ENCODE measurements around the gene AZGP1.
"Not testable (repeated sequence)": the region's sequence is repeated elsewhere in the genome, so short reads cannot be mapped to it uniquely, and the experiment has no call there.

AZGP1 gene

GRCh38 chr7:99943641-99944496 is 32.0 kb downstream of the AZGP1 start:
- ATAC-seq: no peak
- TF ChIP-seq OSR1 (CRISPR knock-in tag; IDR thresholded peaks at IDR 0.05) (no peak), TSHZ2 (CRISPR knock-in tag; IDR thresholded peaks at IDR 0.05) (no peak), PATZ1 (CRISPR knock-in tag; IDR thresholded peaks at IDR 0.05; ENCODE audit: borderline replicate concordance) (no peak)

GRCh38 chr7:99938296-99938695 is 37.5 kb downstream of the AZGP1 start:
- TF ChIP-seq POU6F1 (CRISPR knock-in tag; IDR thresholded peaks at IDR 0.05; ENCODE audit: borderline replicate concordance, low read depth): no peak
- no peak for TF ChIP-seq ZFP30 (CRISPR knock-in tag; IDR thresholded peaks at IDR 0.05)
- no peak for TF ChIP-seq TOX (CRISPR knock-in tag; IDR thresholded peaks at IDR 0.05; ENCODE audit: borderline replicate concordance)
- TF ChIP-seq ZFP3 (CRISPR knock-in tag; IDR thresholded peaks at IDR 0.05): no peak
- TF ChIP-seq ZC3H10 (CRISPR knock-in tag; IDR thresholded peaks at IDR 0.05): no peak
- TF ChIP-seq RARB (CRISPR knock-in tag; IDR thresholded peaks at IDR 0.05): no peak
- no peak for TF ChIP-seq PATZ1 (CRISPR knock-in tag; IDR thresholded peaks at IDR 0.05; ENCODE audit: borderline replicate concordance)
- no peak for TF ChIP-seq TCF4 (CRISPR knock-in tag; IDR thresholded peaks at IDR 0.05; ENCODE audit: borderline replicate concordance)
- no peak for TF ChIP-seq ZNF70 (CRISPR knock-in tag; IDR thresholded peaks at IDR 0.05)
- TF ChIP-seq PPARA (CRISPR knock-in tag; IDR thresholded peaks at IDR 0.05; ENCODE audit: borderline replicate concordance): no peak
- TF ChIP-seq CREB5 (CRISPR knock-in tag; IDR thresholded peaks at IDR 0.05; ENCODE audit: low read depth): no peak
- no peak for TF ChIP-seq ARNTL (CRISPR knock-in tag; IDR thresholded peaks at IDR 0.05; ENCODE audit: borderline replicate concordance, low read depth)
- no peak for TF ChIP-seq ESRRG (CRISPR knock-in tag; IDR thresholded peaks at IDR 0.05)
- no peak for TF ChIP-seq TSHZ2 (CRISPR knock-in tag; IDR thresholded peaks at IDR 0.05)
- no peak for TF ChIP-seq SNAI2 (CRISPR knock-in tag; IDR thresholded peaks at IDR 0.05)
- TF ChIP-seq ISL1 (CRISPR knock-in tag; IDR thresholded peaks at IDR 0.05): no peak
- no peak for TF ChIP-seq ZNF565 (CRISPR knock-in tag; conservative IDR thresholded peaks at IDR 0.05; ENCODE audit: low read depth)
- no peak for TF ChIP-seq GLIS3 (CRISPR knock-in tag; IDR thresholded peaks at IDR 0.05)
- ATAC-seq: no peak

- ATAC-seq: not testable (repeated sequence)
Measured at GRCh38 chr7:99935009-99935408, 40.8 kb downstream of the AZGP1 start.
